ENCODE measurements around the gene ZNF19. TPM values are rescaled to one million over a fixed set of nuclear protein-coding genes. Genes with fewer than 3 reads are reported as not detected.
A peak's percentile ranks its signal among the peaks of the same experiment; 100 is the strongest.

ZNF19 gene
- total and polyA plus RNA-seq, 7 donors, result 0.92 to 2.2 (median 1.2) TPM

GRCh38 chr16:71460236-71460635 lies 28.9 kb downstream of the ZNF19 start:
- DNase-seq, result no peak
- ATAC-seq, result no peak
- intact Hi-C loops (cut with DNase I), result no loop called here
- TF ChIP-seq, protein P1, sequence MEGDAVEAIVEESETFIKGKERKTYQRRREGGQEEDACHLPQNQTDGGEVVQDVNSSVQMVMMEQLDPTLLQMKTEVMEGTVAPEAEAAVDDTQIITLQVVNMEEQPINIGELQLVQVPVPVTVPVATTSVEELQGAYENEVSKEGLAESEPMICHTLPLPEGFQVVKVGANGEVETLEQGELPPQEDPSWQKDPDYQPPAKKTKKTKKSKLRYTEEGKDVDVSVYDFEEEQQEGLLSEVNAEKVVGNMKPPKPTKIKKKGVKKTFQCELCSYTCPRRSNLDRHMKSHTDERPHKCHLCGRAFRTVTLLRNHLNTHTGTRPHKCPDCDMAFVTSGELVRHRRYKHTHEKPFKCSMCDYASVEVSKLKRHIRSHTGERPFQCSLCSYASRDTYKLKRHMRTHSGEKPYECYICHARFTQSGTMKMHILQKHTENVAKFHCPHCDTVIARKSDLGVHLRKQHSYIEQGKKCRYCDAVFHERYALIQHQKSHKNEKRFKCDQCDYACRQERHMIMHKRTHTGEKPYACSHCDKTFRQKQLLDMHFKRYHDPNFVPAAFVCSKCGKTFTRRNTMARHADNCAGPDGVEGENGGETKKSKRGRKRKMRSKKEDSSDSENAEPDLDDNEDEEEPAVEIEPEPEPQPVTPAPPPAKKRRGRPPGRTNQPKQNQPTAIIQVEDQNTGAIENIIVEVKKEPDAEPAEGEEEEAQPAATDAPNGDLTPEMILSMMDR (IDR thresholded peaks at IDR 0.05), result no peak
- peaks cover 12% of the 10 kb centered on the region for H3K4me1 ChIP-seq
- 55 to 66% (median 64%) methylated on average over 4 of the region's 4 CpGs for WGBS, 3 donors
- H3K27ac ChIP-seq, result no peak overlapping the region
- H3K4me3 ChIP-seq, result peak overlapping the region; percentile 98
- H3K27me3 ChIP-seq (ENCODE audit: insufficient read depth in 3 of 3, low read length in 2 of 3), result no peaks in the 10 kb centered on the region
- H3K9me3 ChIP-seq, result no peaks in the 10 kb centered on the region
- H3K36me3 ChIP-seq (ENCODE audit: insufficient read depth in 1 of 2, low read depth in 1 of 2), result peaks cover 4 to 14% of the 10 kb centered on the region in 2 donors

- Histone ChIP-seq H3K4me3 (no peak overlapping the region), H3K4me1 (peaks cover 12% of the 10 kb centered on the region), H3K36me3 (ENCODE audit: insufficient read depth in 1 of 2, low read depth in 1 of 2) (peaks cover 4 to 21% of the 10 kb centered on the region in 2 donors), H3K9me3 (peaks cover 4% of the 10 kb centered on the region), H3K27ac (no peak overlapping the region), H3K27me3 (ENCODE audit: insufficient read depth in 3 of 3, low read length in 2 of 3) (no peaks in the 10 kb centered on the region)
- TF ChIP-seq, protein P1 (IDR thresholded peaks at IDR 0.05), result no peak
- intact Hi-C loops (cut with DNase I), result no loop called here
- DNase-seq (no peak), ATAC-seq (no peak)
These were observed 29.6 kb downstream of the ZNF19 start for GRCh38 chr16:71459510-71459909.

GRCh38 chr16:71456801-71457200 lies 32.3 kb downstream of the ZNF19 start:
- Histone ChIP-seq H3K9me3 (peaks cover 26% of the 10 kb centered on the region), H3K27ac (no peak overlapping the region), H3K4me3 (no peak overlapping the region), H3K36me3 (ENCODE audit: insufficient read depth in 1 of 2, low read depth in 1 of 2) (peaks cover 23 to 48% of the 10 kb centered on the region in 2 donors), H3K4me1 (peaks cover 7% of the 10 kb centered on the region), H3K27me3 (ENCODE audit: insufficient read depth in 3 of 3, low read length in 2 of 3) (no peaks in the 10 kb centered on the region)
- ATAC-seq (no peak), DNase-seq (no peak)
- TF ChIP-seq, protein P1 (IDR thresholded peaks at IDR 0.05), result no peak
- WGBS, 3 donors, result 90 to 93% (median 91%) methylated on average over 4 of the region's 4 CpGs
- intact Hi-C loops (cut with DNase I), result no loop called here

GRCh38 chr16:71453036-71453435 lies 36.1 kb downstream of the ZNF19 start:
- no peak overlapping the region for H3K4me3 ChIP-seq
- peaks cover 54 to 86% of the 10 kb centered on the region in 2 donors for H3K36me3 ChIP-seq (ENCODE audit: insufficient read depth in 1 of 2, low read depth in 1 of 2)
- TF ChIP-seq, protein P1 (IDR thresholded peaks at IDR 0.05), result no peak
- no peak overlapping the region for H3K27ac ChIP-seq
- H3K4me1 ChIP-seq, result no peaks in the 10 kb centered on the region
- H3K27me3 ChIP-seq (ENCODE audit: insufficient read depth in 3 of 3, low read length in 2 of 3), result no peaks in the 10 kb centered on the region
- H3K9me3 ChIP-seq, result peaks cover 63% of the 10 kb centered on the region
- ATAC-seq (no peak), DNase-seq (no peak)
- intact Hi-C loops (cut with DNase I), result no loop called here

GRCh38 chr16:71449020-71449419 lies 40.1 kb downstream of the ZNF19 start:
- H3K27ac ChIP-seq, result no peak overlapping the region
- peaks cover 95% of the 10 kb centered on the region for H3K9me3 ChIP-seq
- no peak for DNase-seq
- H3K4me1 ChIP-seq, result no peaks in the 10 kb centered on the region
- 99 to 100% (median 99%) methylated on average over 3 of the region's 3 CpGs for WGBS, 3 donors
- intact Hi-C loops (cut with DNase I), result no loop called here
- no peak overlapping the region for H3K4me3 ChIP-seq
- H3K27me3 ChIP-seq (ENCODE audit: insufficient read depth in 3 of 3, low read length in 2 of 3), result peaks cover 0 to 2% (median 0%) of the 10 kb centered on the region in 3 donors
- H3K36me3 ChIP-seq (ENCODE audit: insufficient read depth in 1 of 2, low read depth in 1 of 2), result peaks cover 51 to 61% of the 10 kb centered on the region in 2 donors
- no peak for ATAC-seq
- TF ChIP-seq, protein P1 (IDR thresholded peaks at IDR 0.05), result no peak

Data from psoas muscle (tissue), 8 donors.